Heart left ventricle (tissue), 16 donors: ENCODE results near the gene TNNT1. TPM values are rescaled to one million over a fixed set of nuclear protein-coding genes. Genes with fewer than 3 reads are reported as not detected.

Experiments
- ATAC-seq, 4 donors: fragments of 200-7000 bp; cut with Tn5 transposase; one replicate each; pipeline ENCODE4 v1.9.1; 2020 to 2022; ENCODE audit warnings: moderate library complexity in 4 of 4, mild to moderate bottlenecking in 3 of 4, moderate number of reproducible peaks in 1 of 4
- DNase-seq, 5 donors: peaks; one replicate each; pipeline ENCODE4 v3.0.0-alpha.2; 2020
- H3K27ac ChIP-seq, 12 donors: fragments of 200-600 bp; sonication (generic) in 4 of 12; one replicate each; pipeline versions ENCODE4 v1.5.0 to v1.8.0; 2016 to 2022; ENCODE audit warnings: mild to moderate bottlenecking in 2 of 12
- H3K27me3 ChIP-seq, 9 donors: fragments of 200-600 bp; sonication (generic) in 2 of 9; one replicate each; pipeline versions ENCODE4 v1.5.1 to v1.8.0; 2016 to 2022; ENCODE audit warnings: mild to moderate bottlenecking in 3 of 9
- H3K36me3 ChIP-seq, 9 donors: fragments of 200-600 bp; sonication (generic) in 2 of 9; one replicate each; pipeline versions ENCODE4 v1.5.0 to v1.8.0; 2018 to 2022; ENCODE audit warnings: mild to moderate bottlenecking in 2 of 9
- H3K4me1 ChIP-seq, 12 donors: fragments of 200-600 bp; sonication (generic) in 4 of 12; one replicate each; pipeline versions ENCODE4 v1.5.0 to v1.8.0; 2016 to 2022; ENCODE audit warnings: mild to moderate bottlenecking in 3 of 12
- H3K4me3 ChIP-seq, 12 donors: fragments of 200-600 bp; sonication (generic) in 4 of 12; one replicate each; pipeline versions ENCODE4 v1.5.0 to v1.8.0; 2017 to 2022; ENCODE audit warnings: mild to moderate bottlenecking in 9 of 12, moderate library complexity in 4 of 12
- H3K9me3 ChIP-seq, 12 donors: fragments of 200-600 bp; sonication (generic) in 4 of 12; one replicate each; pipeline versions ENCODE4 v1.5.0 to v1.8.0; 2016 to 2022; ENCODE audit warnings: mild to moderate bottlenecking in 1 of 12
- CTCF ChIP-seq, 12 donors: fragments of 200-600 bp; sonication (generic) in 4 of 12; IDR thresholded peaks; one replicate each; pipeline versions ENCODE4 v1.5.0 to v1.8.0; 2018 to 2022; ENCODE audit warnings: antibody characterized with exemption in 12 of 12, mild to moderate bottlenecking in 5 of 12
- POLR2A ChIP-seq, 2 donors: fragments of 450-650 bp; IDR thresholded peaks; one replicate each; pipeline ENCODE4 v1.6.1; 2017; ENCODE audit warnings: antibody characterized with exemption in 2 of 2, mild to moderate bottlenecking in 2 of 2, moderate library complexity in 2 of 2
- WGBS, 4 donors: extraction: QIAGEN DNeasy Blood & Tissue Kit in 2 of 4; methylation state at CpG; one replicate each; pipeline versions ENCODE4 v1.1.5 to v1.1.7; 2013 to 2018; 5-methylcytosine and 5-hydroxymethylcytosine counted together
- intact Hi-C, 10 donors: fragments of 100-400 bp; cut with DNase I; formaldehyde crosslinking; loops; one replicate each; pipeline versions ENCODE4 v1.11.1 to v1.14.2; 2022
- polyA plus RNA-seq, 2 donors: library from polyadenylated mRNA; stranded (reverse); fragments of 200-250 nt; gene quantifications; one replicate each; pipeline ENCODE4 v1.2.3, GENCODE V29; 2013
- total RNA-seq, 9 donors: library from RNA; depleted of rRNA in 2 of 9; stranded (reverse); fragments of >200 nt in 2 of 9; fragmentation: NEBNext Ultra II Directional in 3 of 9; extraction: Animal tissue kit (Norgen Biotek cat#: 25700) in 3 of 9; gene quantifications; one replicate each; pipeline versions ENCODE4 v1.1.0 to v1.2.4, GENCODE V29; 2016 to 2023
- donor health status: ischemic (EF 13 %, LVEDD 7.1; RV severe dilation, severe dysfunction).
- donor health status: healthy with polysubstance abuse.
- donor health status: DM: no; HTN: yes; CAD: no.
- donor health status: DM: no; HTN: no; CAD: no.
- donor health status: ischemic (EF 25% LVEDD 6.9; RV normal size, moderate dysfunction).
- donor health status: ischemic (EF 25% LVEDD 5.7; RV mildly dilated, moderate dysfunction).
- donor health status: healthy.
- donor health status: DM: yes; HTN: yes; CAD: no.
- donor health status: ischemic (EF 35%, LVEDD 5.7; RV mildly dilated, moderate dysfunction).
- donor health status: nonischemic (EF 11% LVEDD 7.7; RV severe dilation, severe dysfunction).
- donor health status: DM: yes; HTN: yes; CAD: no.
- donor health status: PGD.
- donor health status: ischemic (EF 29% LVEDD 5.4; RV normal size, mild dysfunction).
- donor health status: nonischemic (EF 23%, LVEDD 6.1; RV moderate dilation, normal function).

Gene TNNT1
- total and polyA plus RNA-seq, 11 donors, result 18.7 to 264 (median 58.6) TPM

- intact Hi-C loops, result loop anchor here in 1 of 10 donors (5.0 kb wide), 1 partner anchor 42 kb away; the partner anchor contains the start of gene PPP1R12C
- Histone ChIP-seq H3K4me3 (peak overlapping the region in 11 of 12 donors; percentile 12 to 83 (median 53)), H3K4me1 (peaks cover 0 to 46% (median 11%) of the 10 kb centered on the region in 12 donors), H3K9me3 (no peaks in the 10 kb centered on the region), H3K27ac (peak overlapping the region; percentile 53 to 100 (median 94)), H3K36me3 (peaks cover 0 to 22% (median 6%) of the 10 kb centered on the region in 9 donors), H3K27me3 (peaks cover 0 to 50% (median 14%) of the 10 kb centered on the region in 9 donors)
- peak; percentile 65 to 77 (median 76) for ATAC-seq
- no peak for TF ChIP-seq CTCF (IDR thresholded peaks at IDR 0.05)
- TF ChIP-seq POLR2A (IDR thresholded peaks at IDR 0.05), result peak; percentile 20 to 41
- DNase-seq, result peak; percentile 84 to 95 (median 88)
- WGBS, 4 donors, result 18 to 30% (median 26%) methylated on average over 11 to 18 of the region's 18 CpGs
Measured at GRCh38 chr19:55158848-55159749, 10.1 kb upstream of the TNNT1 start.

GRCh38 chr19:55158423-55158822 lies 9.4 kb upstream of the TNNT1 start:
- ATAC-seq, result peak in 2 of 4 donors; percentile 0 to 2
- H3K27ac ChIP-seq, result peak overlapping the region; percentile 53 to 100 (median 94)
- peak in 1 of 5 donors; percentile 15 for DNase-seq
- peaks cover 0 to 50% (median 11%) of the 10 kb centered on the region in 12 donors for H3K4me1 ChIP-seq
- no peak for TF ChIP-seq POLR2A (IDR thresholded peaks at IDR 0.05)
- TF ChIP-seq CTCF (IDR thresholded peaks at IDR 0.05), result no peak
- peak overlapping the region in 7 of 12 donors; percentile 8 to 83 (median 22) for H3K4me3 ChIP-seq
- H3K27me3 ChIP-seq, result peaks cover 0 to 46% (median 13%) of the 10 kb centered on the region in 9 donors
- peaks cover 0 to 24% (median 6%) of the 10 kb centered on the region in 9 donors for H3K36me3 ChIP-seq
- WGBS, 4 donors, result 20 to 42% (median 28%) methylated on average over 4 of the region's 4 CpGs
- intact Hi-C loops, result loop anchor here in 1 of 10 donors (5.0 kb wide), 1 partner anchor 41 kb away; the partner anchor contains the start of gene PPP1R12C
- no peaks in the 10 kb centered on the region for H3K9me3 ChIP-seq

- peak; percentile 71 to 83 (median 78) for DNase-seq
- H3K4me1 ChIP-seq, result peaks cover 0 to 61% (median 13%) of the 10 kb centered on the region in 12 donors
- H3K27me3 ChIP-seq, result peaks cover 0 to 39% (median 8%) of the 10 kb centered on the region in 9 donors
- WGBS, 4 donors, result 19 to 49% (median 22%) methylated on average over 19 to 39 of the region's 39 CpGs
- H3K27ac ChIP-seq, result peak within 1 kb of the TSS; percentile 71 to 100 (median 94)
- intact Hi-C loops, result loop anchor here in 1 of 10 donors (5.0 kb wide), 1 partner anchor 40 kb away; the partner anchor contains the start of gene PPP1R12C
- H3K9me3 ChIP-seq, result peaks cover 0 to under 1% (median 0%) of the 10 kb centered on the region in 12 donors
- H3K36me3 ChIP-seq, result peaks cover 0 to 32% (median 15%) of the 10 kb centered on the region in 9 donors
- TF ChIP-seq POLR2A (IDR thresholded peaks at IDR 0.05) (peak; percentile 67 to 86), CTCF (IDR thresholded peaks at IDR 0.05) (no peak)
- peak; percentile 27 to 66 (median 40) for ATAC-seq
- peak within 1 kb of the TSS; percentile 47 to 92 (median 66) for H3K4me3 ChIP-seq
Measured at GRCh38 chr19:55157064-55157908, 8.3 kb upstream of the TNNT1 start, which contains the start of gene TNNI3. Gene TNNI3 (minus strand): TSS chr19:55157732. CDS start chr19:55157589, 143 bp downstream.
